Stimulated activated CD4-positive, alpha-beta T cell treated with anti-CD3 and anti-CD28 coated beads, Interleukin-1b, Interleukin-23, amount 100 ng/mL, for 1 hour (primary cell): Measurements from ENCODE around the gene TMEM134.
"Not testable (repeated sequence)": the region's sequence is repeated elsewhere in the genome, so short reads cannot be mapped to it uniquely, and the experiment has no call there.

Source experiments
- DNase-seq, 2 donors: peaks; one replicate each; pipeline ENCODE4 v3.0.0-alpha.2; 2020; ENCODE audit warnings: low read depth in 2 of 2

TMEM134 gene

GRCh38 chr11:67485873-67486361 lies 16.9 kb upstream of the TMEM134 start:
- DNase-seq: not testable (repeated sequence)

DNA sequence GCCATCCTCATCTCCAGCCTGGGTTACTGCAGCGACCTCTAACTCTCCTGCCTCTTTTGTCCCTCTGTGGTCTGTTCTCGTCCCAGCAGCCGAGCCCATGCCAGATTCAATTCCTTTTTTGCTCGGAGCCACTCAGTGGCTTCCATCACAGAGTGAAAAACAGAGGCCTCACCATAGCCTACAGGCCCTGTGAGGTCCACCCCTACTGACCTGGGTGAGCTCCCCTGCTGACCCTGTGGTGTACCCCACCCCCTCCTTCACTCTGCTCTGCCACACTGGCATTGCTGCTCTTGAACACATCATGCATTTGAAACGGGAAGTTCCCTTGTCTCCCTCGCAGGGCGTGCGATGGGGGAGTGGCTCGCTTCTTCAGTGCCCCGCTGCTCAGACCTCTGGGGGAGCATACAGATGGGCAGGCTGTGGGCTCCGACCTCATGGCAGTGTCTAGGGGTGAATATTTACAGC lies 15.8 kb upstream of the TMEM134 start:
- no peak for DNase-seq

- no peak for DNase-seq
These were observed 15.0 kb upstream of the TMEM134 start for GRCh38 chr11:67483831-67484665.

GRCh38 chr11:67482827-67483798 lies 14.1 kb upstream of the TMEM134 start, which contains the start of gene AIP:
Gene AIP (plus strand): TSS chr11:67483026. CDS start chr11:67483159, 133 bp downstream.
- peak; percentile 90 to 93 for DNase-seq

DNA sequence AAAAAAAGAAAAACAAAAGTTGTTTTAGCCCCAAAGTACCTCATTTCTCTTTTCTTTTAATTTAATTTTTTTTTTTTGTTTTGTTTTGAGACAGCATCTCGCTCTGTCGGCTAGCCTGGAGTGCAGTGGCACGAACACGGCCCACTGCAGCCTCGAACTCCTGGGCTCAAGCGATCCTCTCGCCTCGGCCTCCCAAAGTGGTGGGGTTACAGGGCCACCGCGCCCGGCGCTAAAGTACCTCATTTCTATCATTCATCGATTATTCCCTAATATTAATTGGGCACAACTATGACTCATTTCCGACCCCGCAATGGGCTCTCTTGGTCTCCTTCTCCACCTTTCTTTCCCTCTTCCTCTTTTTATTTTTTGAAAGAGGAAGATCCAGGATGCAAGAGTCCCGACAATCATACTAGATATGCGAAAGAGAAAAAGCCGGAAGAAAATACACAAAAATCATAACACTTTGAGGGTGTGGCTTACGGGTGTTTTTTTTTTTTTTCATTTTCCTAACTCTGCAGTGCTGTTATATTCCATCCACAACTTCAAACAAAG lies 13.3 kb upstream of the TMEM134 start:
- no peak for DNase-seq

DNA sequence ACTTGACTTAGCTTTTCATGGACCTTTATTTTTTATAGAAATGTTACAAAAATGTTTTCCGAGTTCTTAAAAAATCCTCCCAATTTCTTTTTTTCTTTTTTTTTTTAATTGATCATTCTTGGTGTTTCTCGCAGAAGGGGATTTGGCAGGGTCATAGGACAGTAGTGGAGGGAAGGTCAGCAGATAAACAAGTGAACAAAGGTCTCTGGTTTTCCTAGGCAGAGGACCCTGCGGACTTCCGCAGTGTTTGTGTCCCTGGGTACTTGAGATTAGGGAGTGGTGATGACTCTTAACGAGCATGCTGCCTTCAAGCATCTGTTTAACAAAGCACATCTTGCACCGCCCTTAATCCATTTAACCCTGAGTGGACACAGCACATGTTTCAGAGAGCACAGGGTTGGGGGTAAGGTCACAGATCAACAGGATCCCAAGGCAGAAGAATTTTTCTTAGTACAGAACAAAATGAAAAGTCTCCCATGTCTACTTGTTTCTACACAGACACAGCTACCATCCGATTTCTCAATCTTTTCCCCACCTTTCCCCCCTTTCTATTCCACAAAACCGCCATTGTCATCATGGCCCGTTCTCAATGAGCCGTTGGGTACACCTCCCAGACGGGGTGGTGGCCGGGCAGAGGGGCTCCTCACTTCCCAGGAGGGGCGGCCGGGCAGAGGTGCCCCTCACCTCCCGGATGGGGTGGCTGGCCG lies 8.4 kb upstream of the TMEM134 start:
- not testable (repeated sequence) for DNase-seq

GRCh38 chr11:67476692-67477091 lies 7.6 kb upstream of the TMEM134 start:
- not testable (repeated sequence) for DNase-seq

DNA sequence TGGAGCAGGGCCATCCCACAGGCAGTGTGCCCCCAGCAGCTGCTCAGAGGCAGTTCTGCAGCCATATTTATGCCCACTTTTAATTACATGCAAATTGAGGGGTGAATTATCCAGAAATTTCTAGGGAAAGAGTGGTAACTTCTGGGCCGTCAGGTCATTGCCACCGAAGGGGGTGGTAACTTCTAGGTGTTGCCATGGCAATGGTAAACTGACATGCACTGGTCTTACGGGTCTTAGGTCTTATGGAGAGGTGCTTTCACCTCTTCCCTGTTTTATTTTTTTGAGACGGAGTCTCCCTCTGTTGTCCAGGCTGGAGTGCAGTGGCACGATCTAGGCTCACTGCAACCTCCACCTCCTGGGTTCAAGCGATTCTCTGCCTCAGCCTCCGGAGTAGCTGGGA lies 3.8 kb upstream of the TMEM134 start:
- DNase-seq: no peak

- no peak for DNase-seq
These were observed 1.4 kb upstream of the TMEM134 start for GRCh38 chr11:67470337-67471002.

GRCh38 chr11:67469508-67469811 lies 409 bp upstream of the TMEM134 start:
- no peak for DNase-seq

DNA sequence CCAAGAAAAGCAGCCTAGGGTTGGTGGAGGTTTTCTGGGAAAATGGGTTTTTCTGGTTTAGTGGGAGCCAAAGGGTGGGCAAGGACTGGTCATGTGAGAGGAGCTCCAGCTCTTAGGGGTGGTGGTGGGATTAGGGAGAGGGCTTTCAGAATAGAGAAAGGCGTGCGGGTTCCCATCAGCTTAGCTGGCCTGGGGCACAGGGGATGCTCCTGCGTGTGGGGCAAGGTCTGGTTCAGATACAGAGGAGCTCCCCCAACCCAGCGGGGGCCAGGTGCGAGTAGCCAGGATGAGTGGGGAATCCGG lies 644 bp downstream of the TMEM134 start:
- DNase-seq: no peak

- no peak for DNase-seq
These were observed 995 bp downstream of the TMEM134 start for GRCh38 chr11:67468056-67468455.

- no peak for DNase-seq
These were observed 1.9 kb downstream of the TMEM134 start for GRCh38 chr11:67466962-67467771.

DNA sequence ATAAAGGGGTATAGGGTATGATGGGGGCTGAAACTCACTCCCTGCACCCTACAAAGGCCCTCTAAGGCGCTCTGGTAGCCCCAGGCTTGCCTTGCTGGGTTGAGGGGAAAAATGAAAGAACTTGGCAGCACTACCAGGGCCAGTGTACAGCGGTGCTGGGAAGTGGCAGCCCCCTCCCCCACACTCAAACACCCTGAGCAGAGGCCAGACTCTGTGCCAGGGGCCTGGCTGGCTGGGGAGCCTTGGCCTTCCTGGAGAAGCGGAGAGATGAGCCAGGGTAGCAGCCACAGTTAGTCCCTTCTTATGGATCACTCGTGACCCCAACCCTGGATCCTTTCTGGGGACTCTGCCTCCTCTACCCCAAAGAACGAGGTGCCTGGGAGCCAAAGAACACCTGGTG lies 2.7 kb downstream of the TMEM134 start:
- no peak for DNase-seq

GRCh38 chr11:67465530-67465929 lies 3.5 kb downstream of the TMEM134 start:
- DNase-seq: not testable (repeated sequence)

GRCh38 chr11:67465189-67465510 lies 3.9 kb downstream of the TMEM134 start:
- DNase-seq: no peak

- peak; percentile 82 to 91 for DNase-seq
These were observed 4.5 kb downstream of the TMEM134 start for GRCh38 chr11:67464411-67465188.

DNA sequence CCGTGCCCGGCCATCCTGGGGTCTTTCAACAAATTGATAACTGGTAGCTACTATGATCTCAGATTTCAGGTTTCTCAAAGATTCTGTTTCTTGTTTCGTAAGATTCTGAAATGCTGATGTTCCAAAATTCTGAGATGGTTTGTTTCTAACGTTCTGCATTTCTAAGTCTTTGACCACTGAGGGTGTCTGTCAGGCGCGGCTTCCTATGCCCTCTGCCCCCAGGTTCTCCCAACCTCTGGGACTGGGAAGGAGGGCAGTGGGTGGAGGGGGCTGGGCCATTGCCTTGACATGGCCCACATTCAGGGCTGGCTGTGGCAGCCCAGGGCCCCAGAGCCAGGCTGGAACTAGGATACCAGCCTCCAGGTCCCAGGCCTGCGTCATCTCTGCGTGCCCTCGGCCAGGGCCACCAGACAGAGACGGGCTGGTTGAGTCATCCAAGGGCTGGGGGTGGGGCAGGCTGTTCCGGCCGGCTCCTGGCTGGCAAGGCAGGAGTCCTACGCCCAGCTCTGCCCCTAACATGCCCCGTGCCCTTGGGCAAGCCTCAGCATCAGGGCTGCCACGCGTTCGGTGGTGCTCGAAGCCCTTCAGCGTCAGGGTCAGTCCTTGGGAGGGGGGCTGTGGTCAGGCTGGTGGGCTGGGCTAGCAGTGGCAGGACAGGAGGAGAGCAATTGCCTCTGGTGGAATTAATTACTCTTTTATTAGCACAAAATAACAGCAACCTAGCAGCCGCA lies 5.2 kb downstream of the TMEM134 start:
- no peak for DNase-seq

- no peak for DNase-seq
These were observed 5.9 kb downstream of the TMEM134 start for GRCh38 chr11:67463186-67463585.
